Urothelium cell line (cell line): ENCODE results near the gene SUPT20HL2.
"Not testable (repeated sequence)": the region's sequence is repeated elsewhere in the genome, so short reads cannot be mapped to it uniquely, and the experiment has no call there.

Source experiments
- DNase-seq: peaks from one replicate; pipeline ENCODE4 v3.0.0; 2011; ENCODE audit warnings: low spot score, mixed read lengths
- FAIRE-seq: peaks from 2 replicates; lab custom pipeline; 2011; peaks lifted over from hg19 to GRCh38; lab: Jason Lieb, UNC

Gene SUPT20HL2

GRCh38 chrX:24314019-24314635 lies at the start of gene SUPT20HL2:
Gene SUPT20HL2, minus strand, starts transcription at chrX:24314069. Its CDS starts 754 bp downstream, at chrX:24313315.
- DNase-seq (no peak), FAIRE-seq (no peak)

- FAIRE-seq, result not testable (repeated sequence)
Observed at GRCh38 chrX:24362089-24362745, 48.3 kb upstream of the SUPT20HL2 start.

GRCh38 chrX:24360272-24360671 lies 46.4 kb upstream of the SUPT20HL2 start, which contains the start of gene SUPT20HL1:
Gene SUPT20HL1, plus strand, starts transcription at chrX:24360639. Its CDS starts 2,122 bp downstream, at chrX:24362761.
- FAIRE-seq, result no peak
- DNase-seq, result no peak

More at GRCh38 chrX:24362089-24362745, 48.3 kb upstream of the SUPT20HL2 start:
- not testable (repeated sequence) for DNase-seq

- FAIRE-seq, result no peak
- no peak for DNase-seq
Observed at GRCh38 chrX:24357106-24357505, 43.2 kb upstream of the SUPT20HL2 start.

- DNase-seq (no peak), FAIRE-seq (no peak)
Observed at GRCh38 chrX:24355095-24355494, 41.2 kb upstream of the SUPT20HL2 start.

GRCh38 chrX:24350217-24350616 lies 36.3 kb upstream of the SUPT20HL2 start:
- FAIRE-seq (no peak), DNase-seq (no peak)

GRCh38 chrX:24347881-24348280 lies 34.0 kb upstream of the SUPT20HL2 start:
- DNase-seq, result no peak
- FAIRE-seq, result no peak

GRCh38 chrX:24343719-24344118 lies 29.9 kb upstream of the SUPT20HL2 start:
- no peak for FAIRE-seq
- DNase-seq, result no peak

GRCh38 chrX:24341795-24342194 lies 27.9 kb upstream of the SUPT20HL2 start:
- FAIRE-seq (no peak), DNase-seq (no peak)

GRCh38 chrX:24340501-24340900 lies 26.6 kb upstream of the SUPT20HL2 start:
- no peak for DNase-seq

GRCh38 chrX:24339911-24340310 lies 26.0 kb upstream of the SUPT20HL2 start:
- FAIRE-seq (no peak), DNase-seq (no peak)

More at GRCh38 chrX:24340501-24340900, 26.6 kb upstream of the SUPT20HL2 start:
- no peak for FAIRE-seq

GRCh38 chrX:24335871-24336270 lies 22.0 kb upstream of the SUPT20HL2 start:
- no peak for FAIRE-seq
- DNase-seq, result no peak

GRCh38 chrX:24334461-24334860 lies 20.6 kb upstream of the SUPT20HL2 start:
- no peak for FAIRE-seq
- DNase-seq, result no peak

- no peak for FAIRE-seq
- no peak for DNase-seq
Observed at GRCh38 chrX:24333371-24333770, 19.5 kb upstream of the SUPT20HL2 start.

- no peak for FAIRE-seq
- DNase-seq, result no peak
Observed at GRCh38 chrX:24332878-24333277, 19.0 kb upstream of the SUPT20HL2 start.

GRCh38 chrX:24325231-24325630 lies 11.4 kb upstream of the SUPT20HL2 start:
- FAIRE-seq (no peak), DNase-seq (no peak)

- FAIRE-seq (no peak), DNase-seq (no peak)
Observed at GRCh38 chrX:24321741-24322395, 8.0 kb upstream of the SUPT20HL2 start.

GRCh38 chrX:24317567-24317966 lies 3.7 kb upstream of the SUPT20HL2 start:
- no peak for FAIRE-seq
- DNase-seq, result no peak

- DNase-seq (no peak), FAIRE-seq (no peak)
Observed at GRCh38 chrX:24316111-24316510, 2.2 kb upstream of the SUPT20HL2 start.

GRCh38 chrX:24312249-24312607 lies 1.6 kb downstream of the SUPT20HL2 start:
- not testable (repeated sequence) for DNase-seq

GRCh38 chrX:24311507-24312248 lies 2.2 kb downstream of the SUPT20HL2 start:
- not testable (repeated sequence) for DNase-seq, FAIRE-seq

More at GRCh38 chrX:24312249-24312607, 1.6 kb downstream of the SUPT20HL2 start:
- FAIRE-seq, result not testable (repeated sequence)
